Right lobe of liver (tissue), 4 donors: ENCODE measurements around the gene PROC.

Experiments used
- CTCF ChIP-seq, 4 donors: fragments of 200-600 bp in 3 of 4; fragments of 450-650 bp in 1 of 4; IDR thresholded peaks; one replicate each; pipeline versions ENCODE4 v1.5.1 to v1.8.0; 2016 to 2022; ENCODE audit warnings: antibody characterized with exemption in 4 of 4, mild to moderate bottlenecking in 2 of 4
- POLR2A ChIP-seq: fragments of 450-650 bp; IDR thresholded peaks from one replicate; pipeline ENCODE4 v1.6.1; 2017; ENCODE audit warnings: antibody characterized with exemption, mild to moderate bottlenecking
- donor health status: DM: no; HTN: no; CAD: no.
- donor health status: DM: no; HTN: no; CAD: no.
- donor health status: DM: no; HTN: yes; CAD: no.

- no peak for TF ChIP-seq CTCF (IDR thresholded peaks at IDR 0.05)
- TF ChIP-seq POLR2A, result no peak
These were observed 11.8 kb upstream of the PROC start for GRCh38 chr2:127406454-127406853.
